K562 (cell line): ENCODE measurements around the gene SERPIND1. TPM values are rescaled to one million over a fixed set of nuclear protein-coding genes. Genes with fewer than 3 reads are reported as not detected.

Experiments
- CXXC5 ChIP-seq: fragments of 250-450 bp; sonication (Bioruptor Pico); IDR thresholded peaks from 2 replicates; pipeline ENCODE4 v1.8.0; 2022; ENCODE audit warnings: inconsistent platforms, mild to moderate bottlenecking, moderate library complexity
- ELF2 ChIP-seq: fragments of 250-450 bp; sonication (Bioruptor Pico); IDR thresholded peaks from 2 replicates; pipeline ENCODE4 v1.5.0; 2021; ENCODE audit warnings: mild to moderate bottlenecking
- ERF ChIP-seq: fragments of 450-650 bp; formaldehyde crosslinking; IDR thresholded peaks from 2 replicates; pipeline ENCODE4 v1.4.0; 2020; ENCODE audit warnings: mild to moderate bottlenecking, mixed read lengths
- ETV1 ChIP-seq: fragments of 450-650 bp; conservative IDR thresholded peaks from 2 replicates; pipeline ENCODE4 v1.6.1; 2016; ENCODE audit warnings: missing genetic modification characterization, control low read depth, low read depth, missing compliant biosample characterization
- FOXP1 ChIP-seq: sonication (generic); formaldehyde crosslinking; IDR thresholded peaks from 2 replicates; pipeline ENCODE4 v1.8.0; 2022; ENCODE audit warnings: mild to moderate bottlenecking, missing genetic modification reagents
- NCOA6 ChIP-seq: fragments of 450-650 bp; IDR thresholded peaks from 2 replicates; pipeline ENCODE4 v1.6.1; 2017; ENCODE audit warnings: mild to moderate bottlenecking
- NR3C1 ChIP-seq: sonication (generic); formaldehyde crosslinking; IDR thresholded peaks from 2 replicates; pipeline ENCODE4 v1.8.1; 2022; ENCODE audit warnings: missing genetic modification reagents
- PHTF2 ChIP-seq: fragments of 250-450 bp; sonication (Bioruptor Pico); IDR thresholded peaks from 2 replicates; pipeline ENCODE4 v1.5.0; 2021; ENCODE audit warnings: mild to moderate bottlenecking
- POLR3G ChIP-seq: IDR thresholded peaks from 2 replicates; pipeline ENCODE4 v1.6.1; 2011; ENCODE audit not compliant: insufficient read length, insufficient replicate concordance; ENCODE audit errors: extremely low read depth
- PRPF4 ChIP-seq: fragments of 200-400 bp; formaldehyde crosslinking; IDR thresholded peaks from one replicate; pipeline ENCODE4 v1.6.1; 2017; ENCODE audit warnings: low read length, low read depth, mild to moderate bottlenecking; ENCODE audit not compliant: insufficient read depth, poor library complexity, severe bottlenecking
- RBBP5 ChIP-seq: fragments of 200-600 bp; sonication (generic); IDR thresholded peaks from 2 replicates; pipeline ENCODE4 v1.6.1; 2012; ENCODE audit warnings: borderline replicate concordance, mild to moderate bottlenecking, low read length, control low read depth, inconsistent platforms; ENCODE audit not compliant: insufficient read depth, poor library complexity, severe bottlenecking
- SREBF2 ChIP-seq: sonication (generic); formaldehyde crosslinking; IDR thresholded peaks from 2 replicates; pipeline ENCODE4 v1.4.0; 2020; ENCODE audit warnings: mild to moderate bottlenecking, missing genetic modification reagents
- ZFP30 ChIP-seq: fragments of 250-450 bp; sonication (Bioruptor Pico); IDR thresholded peaks from 2 replicates; pipeline ENCODE4 v1.8.0; 2022; ENCODE audit warnings: moderate library complexity, mild to moderate bottlenecking, inconsistent platforms, borderline replicate concordance
- ZNF282 ChIP-seq: sonication (generic); formaldehyde crosslinking; IDR thresholded peaks from 2 replicates; pipeline ENCODE4 v1.8.1; 2023; ENCODE audit warnings: missing genetic modification reagents
- ZNF589 ChIP-seq: fragments of 200-800 bp; sonication (Bioruptor generic); IDR thresholded peaks from 2 replicates; pipeline ENCODE4 v1.6.1; 2016; ENCODE audit warnings: low read depth, missing genetic modification characterization, missing compliant biosample characterization
- polyA plus RNA-seq, 8 experiments: library from polyadenylated mRNA; depleted of rRNA in 4 of 8; stranded (reverse) in 5 of 8; unstranded in 3 of 8; fragments of >200 nt; fragmentation: Nextera tagmentation in 2 of 8; fragmentation: Illumina TruSeq in 1 of 8; extraction: Ambion mirVana in 2 of 8; extraction: Trizol in 1 of 8; gene quantifications; 2 replicates each; pipeline versions ENCODE4 v1.2.1 to v1.2.3, GENCODE V29; 2011 to 2014; ENCODE audit warnings: inconsistent platforms in 1 of 8, missing spikeins in 1 of 8
- total RNA-seq, 7 experiments: library from RNA; depleted of rRNA in 6 of 7; stranded (reverse); fragments of >200 nt in 6 of 7; fragmentation: Illumina TruSeq in 2 of 7; extraction: Trizol in 2 of 7; gene quantifications; 2 replicates each; pipeline versions ENCODE4 v1.2.1 to v1.2.3, GENCODE V29; 2011 to 2021; ENCODE audit warnings: low replicate concordance in 1 of 7
- TF ChIP-seq, protein P1 (sequence below), 2 experiments: fragments of 450-650 bp; conservative IDR thresholded peaks; 2 replicates each; pipeline ENCODE4 v1.6.1; 2017; ENCODE audit warnings: mild to moderate bottlenecking in 2 of 2, moderate library complexity in 2 of 2
- TF ChIP-seq, protein P2 (sequence below): sonication (generic); formaldehyde crosslinking; IDR thresholded peaks from 2 replicates; pipeline ENCODE4 v1.9.0; 2022; ENCODE audit warnings: mild to moderate bottlenecking, missing genetic modification reagents
- TF ChIP-seq, protein P3 (sequence below): fragments of 450-650 bp; IDR thresholded peaks from 2 replicates; pipeline ENCODE4 v1.7.1; 2018; ENCODE audit warnings: mild to moderate bottlenecking, low read depth; ENCODE audit not compliant: partially characterized antibody
- TF ChIP-seq, protein P4 (sequence below): sonication (generic); formaldehyde crosslinking; IDR thresholded peaks from 2 replicates; pipeline ENCODE4 v1.8.1; 2022; ENCODE audit warnings: missing genetic modification reagents
- TF ChIP-seq, protein P5 (sequence below): fragments of 450-650 bp; IDR thresholded peaks from 2 replicates; pipeline ENCODE4 v1.6.1; 2016

Gene SERPIND1
- total and polyA plus RNA-seq, 9 of the 15 experiments (the other 6 are each of a cell fraction or from before 2014, with no cell fraction given) = 0.04 to 0.11 (median 0.09) TPM; not detected in 6

DNA sequence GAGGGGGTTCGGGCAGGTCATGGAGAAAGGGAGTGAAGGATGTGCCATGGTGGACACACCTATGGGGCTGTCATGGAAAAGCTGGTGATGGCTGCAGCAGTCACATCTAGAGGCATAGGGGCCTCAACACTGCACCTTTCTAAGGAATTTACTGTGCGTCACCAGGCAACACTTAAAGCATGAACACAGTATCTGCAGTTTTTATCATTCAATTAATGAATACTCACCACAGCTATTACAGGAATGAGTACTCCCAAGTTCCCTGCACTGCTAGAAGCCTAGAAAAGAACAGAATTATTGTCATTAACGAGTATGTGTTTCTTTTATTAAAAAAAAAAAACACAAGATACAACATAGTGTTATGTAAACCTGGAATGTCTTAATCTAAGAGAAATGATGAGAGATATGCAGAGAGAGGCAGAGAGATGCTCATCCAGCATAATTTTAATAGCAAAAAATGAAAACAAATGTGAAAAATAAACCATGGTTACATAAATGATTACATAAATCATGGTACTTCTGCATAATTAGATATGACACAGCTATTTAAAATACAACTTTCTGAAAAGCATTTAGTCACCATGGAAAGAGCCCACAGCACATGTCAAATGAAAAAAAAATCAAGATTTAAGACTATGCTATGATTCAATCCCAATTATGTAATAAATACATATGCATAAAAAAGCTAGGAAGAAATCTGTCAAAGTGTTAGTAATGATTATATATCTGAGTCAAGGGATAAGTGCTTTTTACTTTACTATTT is 19.2 kb downstream of the SERPIND1 start (continued):
- TF ChIP-seq, protein P1, sequence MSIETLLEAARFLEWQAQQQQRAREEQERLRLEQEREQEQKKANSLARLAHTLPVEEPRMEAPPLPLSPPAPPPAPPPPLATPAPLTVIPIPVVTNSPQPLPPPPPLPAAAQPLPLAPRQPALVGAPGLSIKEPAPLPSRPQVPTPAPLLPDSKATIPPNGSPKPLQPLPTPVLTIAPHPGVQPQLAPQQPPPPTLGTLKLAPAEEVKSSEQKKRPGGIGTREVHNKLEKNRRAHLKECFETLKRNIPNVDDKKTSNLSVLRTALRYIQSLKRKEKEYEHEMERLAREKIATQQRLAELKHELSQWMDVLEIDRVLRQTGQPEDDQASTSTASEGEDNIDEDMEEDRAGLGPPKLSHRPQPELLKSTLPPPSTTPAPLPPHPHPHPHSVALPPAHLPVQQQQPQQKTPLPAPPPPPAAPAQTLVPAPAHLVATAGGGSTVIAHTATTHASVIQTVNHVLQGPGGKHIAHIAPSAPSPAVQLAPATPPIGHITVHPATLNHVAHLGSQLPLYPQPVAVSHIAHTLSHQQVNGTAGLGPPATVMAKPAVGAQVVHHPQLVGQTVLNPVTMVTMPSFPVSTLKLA (conservative IDR thresholded peaks at IDR 0.05) = no peak
- TF ChIP-seq CXXC5 (no peak), SREBF2 (CRISPR knock-in tag) (no peak), PHTF2 (CRISPR knock-in tag) (no peak), PRPF4 (no peak), NCOA6 (no peak), ETV1 (no peak), POLR3G (no peak), NR3C1 (CRISPR knock-in tag) (0 out of 2 replicates have a peak, but pooled peaks have one; percentile 58), ZNF589 (CRISPR knock-in tag) (no peak), ZFP30 (CRISPR knock-in tag) (no peak), FOXP1 (no peak; the same call in none of the 2 replicates), ERF (CRISPR knock-in tag) (0 out of 2 replicates have a peak, but pooled peaks have one; percentile 18), ELF2 (no peak), ZNF282 (no peak), RBBP5 (no peak)
- TF ChIP-seq, protein P2, sequence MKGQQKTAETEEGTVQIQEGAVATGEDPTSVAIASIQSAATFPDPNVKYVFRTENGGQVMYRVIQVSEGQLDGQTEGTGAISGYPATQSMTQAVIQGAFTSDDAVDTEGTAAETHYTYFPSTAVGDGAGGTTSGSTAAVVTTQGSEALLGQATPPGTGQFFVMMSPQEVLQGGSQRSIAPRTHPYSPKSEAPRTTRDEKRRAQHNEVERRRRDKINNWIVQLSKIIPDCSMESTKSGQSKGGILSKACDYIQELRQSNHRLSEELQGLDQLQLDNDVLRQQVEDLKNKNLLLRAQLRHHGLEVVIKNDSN (CRISPR knock-in tag) = no peak
- TF ChIP-seq, protein P3, sequence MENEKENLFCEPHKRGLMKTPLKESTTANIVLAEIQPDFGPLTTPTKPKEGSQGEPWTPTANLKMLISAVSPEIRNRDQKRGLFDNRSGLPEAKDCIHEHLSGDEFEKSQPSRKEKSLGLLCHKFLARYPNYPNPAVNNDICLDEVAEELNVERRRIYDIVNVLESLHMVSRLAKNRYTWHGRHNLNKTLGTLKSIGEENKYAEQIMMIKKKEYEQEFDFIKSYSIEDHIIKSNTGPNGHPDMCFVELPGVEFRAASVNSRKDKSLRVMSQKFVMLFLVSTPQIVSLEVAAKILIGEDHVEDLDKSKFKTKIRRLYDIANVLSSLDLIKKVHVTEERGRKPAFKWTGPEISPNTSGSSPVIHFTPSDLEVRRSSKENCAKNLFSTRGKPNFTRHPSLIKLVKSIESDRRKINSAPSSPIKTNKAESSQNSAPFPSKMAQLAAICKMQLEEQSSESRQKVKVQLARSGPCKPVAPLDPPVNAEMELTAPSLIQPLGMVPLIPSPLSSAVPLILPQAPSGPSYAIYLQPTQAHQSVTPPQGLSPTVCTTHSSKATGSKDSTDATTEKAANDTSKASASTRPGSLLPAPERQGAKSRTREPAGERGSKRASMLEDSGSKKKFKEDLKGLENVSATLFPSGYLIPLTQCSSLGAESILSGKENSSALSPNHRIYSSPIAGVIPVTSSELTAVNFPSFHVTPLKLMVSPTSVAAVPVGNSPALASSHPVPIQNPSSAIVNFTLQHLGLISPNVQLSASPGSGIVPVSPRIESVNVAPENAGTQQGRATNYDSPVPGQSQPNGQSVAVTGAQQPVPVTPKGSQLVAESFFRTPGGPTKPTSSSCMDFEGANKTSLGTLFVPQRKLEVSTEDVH = no peak
- TF ChIP-seq, protein P4, sequence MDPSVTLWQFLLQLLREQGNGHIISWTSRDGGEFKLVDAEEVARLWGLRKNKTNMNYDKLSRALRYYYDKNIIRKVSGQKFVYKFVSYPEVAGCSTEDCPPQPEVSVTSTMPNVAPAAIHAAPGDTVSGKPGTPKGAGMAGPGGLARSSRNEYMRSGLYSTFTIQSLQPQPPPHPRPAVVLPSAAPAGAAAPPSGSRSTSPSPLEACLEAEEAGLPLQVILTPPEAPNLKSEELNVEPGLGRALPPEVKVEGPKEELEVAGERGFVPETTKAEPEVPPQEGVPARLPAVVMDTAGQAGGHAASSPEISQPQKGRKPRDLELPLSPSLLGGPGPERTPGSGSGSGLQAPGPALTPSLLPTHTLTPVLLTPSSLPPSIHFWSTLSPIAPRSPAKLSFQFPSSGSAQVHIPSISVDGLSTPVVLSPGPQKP (CRISPR knock-in tag) = 0 out of 2 replicates have a peak, but pooled peaks have one; percentile 12
- TF ChIP-seq, protein P5, sequence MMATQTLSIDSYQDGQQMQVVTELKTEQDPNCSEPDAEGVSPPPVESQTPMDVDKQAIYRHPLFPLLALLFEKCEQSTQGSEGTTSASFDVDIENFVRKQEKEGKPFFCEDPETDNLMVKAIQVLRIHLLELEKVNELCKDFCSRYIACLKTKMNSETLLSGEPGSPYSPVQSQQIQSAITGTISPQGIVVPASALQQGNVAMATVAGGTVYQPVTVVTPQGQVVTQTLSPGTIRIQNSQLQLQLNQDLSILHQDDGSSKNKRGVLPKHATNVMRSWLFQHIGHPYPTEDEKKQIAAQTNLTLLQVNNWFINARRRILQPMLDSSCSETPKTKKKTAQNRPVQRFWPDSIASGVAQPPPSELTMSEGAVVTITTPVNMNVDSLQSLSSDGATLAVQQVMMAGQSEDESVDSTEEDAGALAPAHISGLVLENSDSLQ = 0 out of 2 replicates have a peak, but pooled peaks have one; percentile 33
